ENCODE measurements around the gene CDH16.

The CDH16 gene, protein sequence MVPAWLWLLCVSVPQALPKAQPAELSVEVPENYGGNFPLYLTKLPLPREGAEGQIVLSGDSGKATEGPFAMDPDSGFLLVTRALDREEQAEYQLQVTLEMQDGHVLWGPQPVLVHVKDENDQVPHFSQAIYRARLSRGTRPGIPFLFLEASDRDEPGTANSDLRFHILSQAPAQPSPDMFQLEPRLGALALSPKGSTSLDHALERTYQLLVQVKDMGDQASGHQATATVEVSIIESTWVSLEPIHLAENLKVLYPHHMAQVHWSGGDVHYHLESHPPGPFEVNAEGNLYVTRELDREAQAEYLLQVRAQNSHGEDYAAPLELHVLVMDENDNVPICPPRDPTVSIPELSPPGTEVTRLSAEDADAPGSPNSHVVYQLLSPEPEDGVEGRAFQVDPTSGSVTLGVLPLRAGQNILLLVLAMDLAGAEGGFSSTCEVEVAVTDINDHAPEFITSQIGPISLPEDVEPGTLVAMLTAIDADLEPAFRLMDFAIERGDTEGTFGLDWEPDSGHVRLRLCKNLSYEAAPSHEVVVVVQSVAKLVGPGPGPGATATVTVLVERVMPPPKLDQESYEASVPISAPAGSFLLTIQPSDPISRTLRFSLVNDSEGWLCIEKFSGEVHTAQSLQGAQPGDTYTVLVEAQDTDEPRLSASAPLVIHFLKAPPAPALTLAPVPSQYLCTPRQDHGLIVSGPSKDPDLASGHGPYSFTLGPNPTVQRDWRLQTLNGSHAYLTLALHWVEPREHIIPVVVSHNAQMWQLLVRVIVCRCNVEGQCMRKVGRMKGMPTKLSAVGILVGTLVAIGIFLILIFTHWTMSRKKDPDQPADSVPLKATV
- long read RNA-seq = 0 reads

DNA sequence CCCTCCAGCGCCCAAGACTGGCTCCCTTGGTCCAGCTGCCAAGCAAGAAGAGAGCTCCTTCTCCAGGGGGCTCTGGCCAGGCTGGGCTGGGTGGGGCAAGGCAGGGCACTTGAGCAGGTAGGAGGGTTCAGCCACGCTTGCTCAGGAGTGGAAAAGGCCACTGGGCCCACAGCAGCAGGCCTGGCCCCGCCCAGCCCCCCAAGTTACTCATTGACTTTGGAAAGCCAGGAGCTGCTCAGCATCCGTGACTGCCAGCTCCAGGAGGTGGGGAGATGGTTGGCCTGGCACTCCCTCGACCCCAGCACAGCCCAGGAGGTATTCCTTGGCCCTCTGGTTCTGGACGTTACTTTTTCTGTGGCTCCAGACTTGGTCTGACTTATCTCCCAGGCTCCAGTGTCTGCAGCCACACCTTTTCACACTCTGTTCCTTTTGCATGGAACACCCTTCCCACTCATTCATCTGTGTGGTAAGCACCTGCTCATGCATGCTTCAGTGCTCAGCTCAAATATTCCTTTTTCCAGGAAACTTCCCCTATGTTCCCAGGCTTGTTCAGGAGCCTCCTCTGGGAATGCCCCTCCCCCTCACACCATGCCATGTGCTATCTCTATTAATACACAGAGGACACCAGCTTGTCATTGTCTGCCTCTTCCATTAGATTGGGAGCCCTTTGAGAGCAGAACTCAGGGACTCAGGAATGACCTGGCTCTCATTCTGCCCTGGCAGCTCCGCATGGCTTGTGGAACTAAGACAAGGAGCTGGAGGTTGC lies at the start of gene CDH16:
Gene CDH16, minus strand, starts transcription at position 83 of the 766 bp plus-strand sequence. CDS start 820 bp downstream, outside the sequence.
- TF ChIP-seq, protein P1, sequence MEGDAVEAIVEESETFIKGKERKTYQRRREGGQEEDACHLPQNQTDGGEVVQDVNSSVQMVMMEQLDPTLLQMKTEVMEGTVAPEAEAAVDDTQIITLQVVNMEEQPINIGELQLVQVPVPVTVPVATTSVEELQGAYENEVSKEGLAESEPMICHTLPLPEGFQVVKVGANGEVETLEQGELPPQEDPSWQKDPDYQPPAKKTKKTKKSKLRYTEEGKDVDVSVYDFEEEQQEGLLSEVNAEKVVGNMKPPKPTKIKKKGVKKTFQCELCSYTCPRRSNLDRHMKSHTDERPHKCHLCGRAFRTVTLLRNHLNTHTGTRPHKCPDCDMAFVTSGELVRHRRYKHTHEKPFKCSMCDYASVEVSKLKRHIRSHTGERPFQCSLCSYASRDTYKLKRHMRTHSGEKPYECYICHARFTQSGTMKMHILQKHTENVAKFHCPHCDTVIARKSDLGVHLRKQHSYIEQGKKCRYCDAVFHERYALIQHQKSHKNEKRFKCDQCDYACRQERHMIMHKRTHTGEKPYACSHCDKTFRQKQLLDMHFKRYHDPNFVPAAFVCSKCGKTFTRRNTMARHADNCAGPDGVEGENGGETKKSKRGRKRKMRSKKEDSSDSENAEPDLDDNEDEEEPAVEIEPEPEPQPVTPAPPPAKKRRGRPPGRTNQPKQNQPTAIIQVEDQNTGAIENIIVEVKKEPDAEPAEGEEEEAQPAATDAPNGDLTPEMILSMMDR (IDR thresholded peaks at IDR 0.05; ENCODE audit: insufficient read depth, low read length) = no peak
- TF ChIP-seq POLR2AphosphoS5 (IDR thresholded peaks at IDR 0.05; ENCODE audit: low read depth) (no peak), SPI1 (IDR thresholded peaks at IDR 0.05; ENCODE audit: borderline replicate concordance, low read depth) (no peak), GABPA (IDR thresholded peaks at IDR 0.05; ENCODE audit: low read depth) (no peak)
- TF ChIP-seq, protein P2, sequence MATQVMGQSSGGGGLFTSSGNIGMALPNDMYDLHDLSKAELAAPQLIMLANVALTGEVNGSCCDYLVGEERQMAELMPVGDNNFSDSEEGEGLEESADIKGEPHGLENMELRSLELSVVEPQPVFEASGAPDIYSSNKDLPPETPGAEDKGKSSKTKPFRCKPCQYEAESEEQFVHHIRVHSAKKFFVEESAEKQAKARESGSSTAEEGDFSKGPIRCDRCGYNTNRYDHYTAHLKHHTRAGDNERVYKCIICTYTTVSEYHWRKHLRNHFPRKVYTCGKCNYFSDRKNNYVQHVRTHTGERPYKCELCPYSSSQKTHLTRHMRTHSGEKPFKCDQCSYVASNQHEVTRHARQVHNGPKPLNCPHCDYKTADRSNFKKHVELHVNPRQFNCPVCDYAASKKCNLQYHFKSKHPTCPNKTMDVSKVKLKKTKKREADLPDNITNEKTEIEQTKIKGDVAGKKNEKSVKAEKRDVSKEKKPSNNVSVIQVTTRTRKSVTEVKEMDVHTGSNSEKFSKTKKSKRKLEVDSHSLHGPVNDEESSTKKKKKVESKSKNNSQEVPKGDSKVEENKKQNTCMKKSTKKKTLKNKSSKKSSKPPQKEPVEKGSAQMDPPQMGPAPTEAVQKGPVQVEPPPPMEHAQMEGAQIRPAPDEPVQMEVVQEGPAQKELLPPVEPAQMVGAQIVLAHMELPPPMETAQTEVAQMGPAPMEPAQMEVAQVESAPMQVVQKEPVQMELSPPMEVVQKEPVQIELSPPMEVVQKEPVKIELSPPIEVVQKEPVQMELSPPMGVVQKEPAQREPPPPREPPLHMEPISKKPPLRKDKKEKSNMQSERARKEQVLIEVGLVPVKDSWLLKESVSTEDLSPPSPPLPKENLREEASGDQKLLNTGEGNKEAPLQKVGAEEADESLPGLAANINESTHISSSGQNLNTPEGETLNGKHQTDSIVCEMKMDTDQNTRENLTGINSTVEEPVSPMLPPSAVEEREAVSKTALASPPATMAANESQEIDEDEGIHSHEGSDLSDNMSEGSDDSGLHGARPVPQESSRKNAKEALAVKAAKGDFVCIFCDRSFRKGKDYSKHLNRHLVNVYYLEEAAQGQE (IDR thresholded peaks at IDR 0.05; ENCODE audit: insufficient replicate concordance, low read depth) = no peak
- Histone ChIP-seq H3K4me3 (replicated peaks; ENCODE audit: insufficient read depth, low read length) (no peak within 1 kb of the TSS), H3K27ac (replicated peaks) (no peak within 1 kb of the TSS), H3K27me3 (ENCODE audit: insufficient read depth, poor library complexity, severe bottlenecking) (peaks cover 14% of the 10 kb centered on the region)
- no peak for DNase-seq (ENCODE audit: low read depth in 1 of 2, low spot score in 1 of 2)

DNA sequence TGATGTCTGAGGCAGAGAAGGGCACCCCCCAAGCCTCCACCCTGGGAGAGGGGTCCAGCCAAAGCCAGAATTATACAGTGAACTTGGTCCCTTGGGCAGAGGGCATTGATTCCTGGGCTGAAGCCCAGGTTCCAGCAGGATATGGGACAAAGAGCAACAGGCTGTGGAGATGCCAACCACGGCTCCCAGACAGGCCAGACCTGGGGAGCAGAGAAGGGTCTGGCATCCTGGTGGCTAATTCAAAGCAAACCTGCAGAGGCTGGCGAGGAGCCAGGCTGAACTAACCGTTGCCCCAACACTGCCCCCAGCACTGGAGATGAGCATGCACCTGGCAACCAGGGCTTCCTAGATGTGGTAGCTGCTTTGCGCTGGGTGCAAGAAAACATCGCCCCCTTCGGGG lies 45.4 kb upstream of the CDH16 start:
- no peak for TF ChIP-seq SPI1 (IDR thresholded peaks at IDR 0.05; ENCODE audit: borderline replicate concordance, low read depth)
- no peak for TF ChIP-seq POLR2AphosphoS5 (IDR thresholded peaks at IDR 0.05; ENCODE audit: low read depth)
- no peak for TF ChIP-seq GABPA (IDR thresholded peaks at IDR 0.05; ENCODE audit: low read depth)
- TF ChIP-seq, protein P2 (IDR thresholded peaks at IDR 0.05; ENCODE audit: insufficient replicate concordance, low read depth) = no peak
- DNase-seq (ENCODE audit: low read depth in 1 of 2, low spot score in 1 of 2) = no peak
- Histone ChIP-seq H3K27me3 (ENCODE audit: insufficient read depth, poor library complexity, severe bottlenecking) (no peaks in the 10 kb centered on the region), H3K27ac (replicated peaks) (no peak overlapping the region), H3K4me3 (replicated peaks; ENCODE audit: insufficient read depth, low read length) (no peak overlapping the region)

DNA sequence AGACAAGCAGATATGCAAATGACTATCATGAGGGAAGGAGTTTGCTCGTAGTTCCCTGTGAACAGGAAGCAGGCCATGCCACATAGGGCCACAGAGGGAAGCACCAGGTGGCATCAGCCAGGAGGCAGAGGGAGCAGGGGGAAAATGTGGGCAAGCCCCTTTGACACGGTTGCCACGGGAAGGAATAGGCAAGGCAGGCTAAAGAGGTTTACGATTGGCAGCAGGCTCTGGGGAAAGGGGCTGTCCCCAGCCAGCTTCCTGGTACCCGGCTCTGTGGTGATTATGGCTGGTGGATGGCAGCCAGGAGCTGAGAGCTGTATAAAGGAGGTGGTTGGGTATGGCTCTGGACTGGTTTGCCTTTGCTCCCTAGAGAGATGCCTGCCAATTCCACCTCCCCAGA lies 43.2 kb upstream of the CDH16 start:
- Histone ChIP-seq H3K27me3 (ENCODE audit: insufficient read depth, poor library complexity, severe bottlenecking) (no peaks in the 10 kb centered on the region), H3K27ac (replicated peaks) (peak overlapping the region; percentile 13; the same call in 1 of the 2 replicates), H3K4me3 (replicated peaks; ENCODE audit: insufficient read depth, low read length) (no peak overlapping the region)
- no peak for DNase-seq (ENCODE audit: low read depth in 1 of 2, low spot score in 1 of 2)
- TF ChIP-seq, protein P2 (IDR thresholded peaks at IDR 0.05; ENCODE audit: insufficient replicate concordance, low read depth) = no peak
- no peak for TF ChIP-seq POLR2AphosphoS5 (IDR thresholded peaks at IDR 0.05; ENCODE audit: low read depth)
- no peak for TF ChIP-seq SPI1 (IDR thresholded peaks at IDR 0.05; ENCODE audit: borderline replicate concordance, low read depth)
- TF ChIP-seq, protein P1 (IDR thresholded peaks at IDR 0.05; ENCODE audit: insufficient read depth, low read length) = no peak
- no peak for TF ChIP-seq GABPA (IDR thresholded peaks at IDR 0.05; ENCODE audit: low read depth)

Measured in HL-60 (cell line).